GM19238 (cell line): ENCODE measurements around the gene ULK3.
A peak's percentile ranks its signal among the peaks of the same experiment; 100 is the strongest.

Source experiments
- DNase-seq: peaks from one replicate; pipeline ENCODE4 v3.0.0; 2011; ENCODE audit warnings: low spot score; ENCODE audit not compliant: insufficient read length

The ULK3 gene

GRCh38 chr15:74868059-74868458 is 25.1 kb upstream of the ULK3 start:
- DNase-seq: no peak

GRCh38 chr15:74867466-74868038 is 24.6 kb upstream of the ULK3 start:
- DNase-seq: no peak

- DNase-seq: no peak
Observed at GRCh38 chr15:74866090-74866489, 23.1 kb upstream of the ULK3 start.

GRCh38 chr15:74865316-74865715 is 22.4 kb upstream of the ULK3 start:
- DNase-seq: no peak

- DNase-seq: no peak
Observed at GRCh38 chr15:74864296-74864695, 21.3 kb upstream of the ULK3 start.

GRCh38 chr15:74863239-74864056 is 20.5 kb upstream of the ULK3 start:
- no peak for DNase-seq

GRCh38 chr15:74858369-74858740 is 15.4 kb upstream of the ULK3 start:
- no peak for DNase-seq

- no peak for DNase-seq
Observed at GRCh38 chr15:74857671-74858368, 14.9 kb upstream of the ULK3 start.

GRCh38 chr15:74857082-74857655 is 14.2 kb upstream of the ULK3 start:
- DNase-seq: peak; percentile 69

GRCh38 chr15:74856537-74856936 is 13.6 kb upstream of the ULK3 start:
- DNase-seq: no peak

- no peak for DNase-seq
Observed at GRCh38 chr15:74855857-74856256, 12.9 kb upstream of the ULK3 start.

- DNase-seq: no peak
Observed at GRCh38 chr15:74854453-74855022, 11.6 kb upstream of the ULK3 start.

- DNase-seq: no peak
Observed at GRCh38 chr15:74851960-74852359, 9.0 kb upstream of the ULK3 start.

GRCh38 chr15:74850393-74850792 is 7.4 kb upstream of the ULK3 start:
- DNase-seq: no peak

- no peak for DNase-seq
Observed at GRCh38 chr15:74847432-74847831, 4.5 kb upstream of the ULK3 start.

GRCh38 chr15:74845581-74845980 is 2.6 kb upstream of the ULK3 start:
- no peak for DNase-seq

GRCh38 chr15:74845208-74845568 is 2.2 kb upstream of the ULK3 start:
- DNase-seq: no peak

GRCh38 chr15:74844319-74845207 is 1.6 kb upstream of the ULK3 start:
- no peak for DNase-seq

- DNase-seq: no peak
Observed at GRCh38 chr15:74843891-74844299, 939 bp upstream of the ULK3 start.

GRCh38 chr15:74843445-74843828 is 481 bp upstream of the ULK3 start:
- DNase-seq: no peak

GRCh38 chr15:74841891-74842373 is 1.0 kb downstream of the ULK3 start:
- DNase-seq: no peak
